HG02884 (cell line): ENCODE measurements around the gene GHSR.

Experiments used
- ATAC-seq: cut with Tn5 transposase; IDR thresholded peaks from one replicate; pipeline ENCODE4 v1.9.1; 2021; ENCODE audit warnings: mild to moderate bottlenecking, moderate library complexity; ENCODE audit not compliant: unreplicated experiment

The GHSR gene, protein sequence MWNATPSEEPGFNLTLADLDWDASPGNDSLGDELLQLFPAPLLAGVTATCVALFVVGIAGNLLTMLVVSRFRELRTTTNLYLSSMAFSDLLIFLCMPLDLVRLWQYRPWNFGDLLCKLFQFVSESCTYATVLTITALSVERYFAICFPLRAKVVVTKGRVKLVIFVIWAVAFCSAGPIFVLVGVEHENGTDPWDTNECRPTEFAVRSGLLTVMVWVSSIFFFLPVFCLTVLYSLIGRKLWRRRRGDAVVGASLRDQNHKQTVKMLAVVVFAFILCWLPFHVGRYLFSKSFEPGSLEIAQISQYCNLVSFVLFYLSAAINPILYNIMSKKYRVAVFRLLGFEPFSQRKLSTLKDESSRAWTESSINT

DNA sequence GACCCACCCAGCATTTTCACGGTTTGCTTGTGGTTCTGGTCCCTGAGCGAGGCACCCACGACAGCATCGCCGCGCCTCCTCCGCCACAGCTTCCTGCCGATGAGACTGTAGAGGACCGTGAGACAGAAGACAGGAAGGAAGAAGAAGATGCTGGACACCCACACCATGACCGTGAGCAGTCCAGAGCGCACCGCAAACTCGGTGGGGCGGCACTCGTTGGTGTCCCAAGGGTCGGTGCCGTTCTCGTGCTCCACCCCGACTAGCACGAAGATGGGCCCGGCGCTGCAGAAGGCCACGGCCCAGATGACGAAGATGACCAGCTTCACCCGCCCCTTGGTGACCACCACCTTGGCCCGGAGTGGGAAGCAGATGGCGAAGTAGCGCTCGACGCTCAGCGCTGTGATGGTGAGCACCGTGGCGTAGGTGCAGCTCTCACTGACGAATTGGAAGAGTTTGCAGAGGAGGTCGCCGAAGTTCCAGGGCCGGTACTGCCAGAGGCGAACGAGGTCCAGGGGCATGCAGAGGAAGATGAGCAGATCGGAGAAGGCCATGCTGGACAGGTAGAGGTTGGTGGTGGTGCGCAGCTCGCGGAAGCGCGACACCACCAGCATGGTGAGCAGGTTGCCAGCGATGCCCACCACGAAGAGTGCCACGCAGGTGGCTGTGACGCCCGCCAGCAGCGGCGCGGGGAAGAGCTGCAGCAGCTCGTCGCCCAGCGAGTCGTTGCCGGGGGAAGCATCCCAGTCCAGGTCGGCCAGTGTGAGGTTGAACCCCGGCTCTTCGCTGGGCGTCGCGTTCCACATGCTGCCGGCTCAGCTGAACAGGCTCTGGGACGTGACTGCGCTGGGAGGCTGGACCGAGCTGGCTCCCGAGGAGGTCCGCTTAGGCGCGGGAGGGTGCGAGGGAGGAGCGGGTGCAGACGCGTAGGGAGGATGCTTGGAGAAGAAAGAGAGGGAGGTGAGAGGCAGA is at the start of gene GHSR:
TSS of gene GHSR (minus strand) at position 846 of the 969 bp plus-strand sequence. CDS start at position 803, 43 bp downstream.
- no peak for ATAC-seq

DNA sequence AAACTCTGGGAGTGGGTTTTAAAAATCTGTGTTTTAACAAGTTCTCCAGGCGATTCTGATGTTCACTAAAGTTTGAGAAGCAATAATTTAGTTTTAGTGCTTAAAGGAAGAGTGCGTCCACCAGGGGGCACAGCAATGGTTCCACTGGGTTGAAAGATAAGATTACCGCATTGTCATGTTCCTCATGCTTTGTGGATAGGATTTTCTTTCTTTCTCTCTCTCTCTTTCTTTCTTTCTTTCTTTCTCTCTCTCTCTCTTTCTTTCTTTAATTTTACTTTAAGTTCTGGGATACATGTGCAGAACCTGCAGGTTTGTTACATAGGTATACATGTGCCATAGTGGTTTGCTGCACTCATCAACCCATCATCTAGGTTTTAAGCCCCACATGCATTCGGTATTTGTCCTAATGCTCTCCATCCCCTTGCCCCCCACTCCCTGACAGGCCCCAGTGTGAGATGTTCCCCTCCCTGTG is 42.0 kb upstream of the GHSR start:
- peak; percentile 65 for ATAC-seq

DNA sequence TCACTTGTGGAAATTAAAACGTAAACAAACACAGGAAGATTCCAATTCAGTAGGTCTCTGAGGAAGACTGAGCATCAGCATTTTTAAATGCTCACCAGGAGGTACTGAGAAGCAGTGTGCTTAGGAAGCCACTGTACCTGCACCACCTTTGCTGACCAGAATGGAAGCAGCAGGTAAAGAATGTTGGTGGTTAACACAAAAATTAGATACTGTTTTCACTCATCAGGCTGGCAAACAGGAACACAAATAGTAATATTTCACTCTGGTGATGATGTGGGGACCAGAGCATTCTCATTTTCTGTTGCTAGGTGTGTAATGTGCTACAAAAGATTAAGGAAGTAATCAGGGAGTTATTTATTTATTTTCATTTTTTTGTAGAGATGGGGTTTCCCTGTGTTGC is 29.9 kb upstream of the GHSR start:
- no peak for ATAC-seq

DNA sequence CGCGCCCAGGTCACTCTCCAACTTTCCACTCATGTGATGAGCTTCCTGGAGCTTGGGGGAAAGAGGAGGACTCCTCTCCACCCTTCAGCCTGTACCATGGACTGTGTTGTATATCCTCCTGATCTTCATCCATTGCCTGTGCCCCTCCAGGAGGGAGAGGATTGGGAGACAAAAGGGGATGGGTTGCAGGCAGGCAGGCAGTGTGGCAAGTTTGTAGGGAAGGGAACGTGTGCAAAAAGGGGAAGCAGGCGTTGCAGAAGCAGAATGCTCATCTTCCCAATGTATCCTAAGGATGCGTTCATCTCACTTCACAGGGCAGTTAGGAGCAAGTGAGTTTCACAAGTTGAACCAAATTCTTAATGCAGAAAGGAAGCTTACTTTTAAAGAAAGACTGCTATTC is 28.1 kb upstream of the GHSR start:
- no peak for ATAC-seq

DNA sequence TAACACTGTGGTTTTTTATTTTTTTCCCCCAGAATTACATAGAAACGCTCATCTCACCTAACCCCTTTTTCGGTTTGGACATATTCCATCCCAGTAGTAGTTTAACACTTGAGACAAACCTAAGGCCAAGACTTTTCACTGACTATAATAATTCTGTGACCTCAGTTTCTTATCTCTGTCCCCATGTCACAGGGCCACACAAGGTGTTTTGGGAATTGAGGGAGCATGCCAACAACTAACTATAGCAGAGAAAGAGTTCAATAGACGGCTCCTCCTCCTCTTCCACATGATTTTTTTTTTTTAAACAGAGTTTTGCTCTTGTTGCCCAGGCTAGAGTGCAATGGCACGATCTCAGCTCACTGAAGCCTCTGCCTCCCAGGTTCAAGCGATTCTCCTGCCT is 27.4 kb upstream of the GHSR start:
- no peak for ATAC-seq

DNA sequence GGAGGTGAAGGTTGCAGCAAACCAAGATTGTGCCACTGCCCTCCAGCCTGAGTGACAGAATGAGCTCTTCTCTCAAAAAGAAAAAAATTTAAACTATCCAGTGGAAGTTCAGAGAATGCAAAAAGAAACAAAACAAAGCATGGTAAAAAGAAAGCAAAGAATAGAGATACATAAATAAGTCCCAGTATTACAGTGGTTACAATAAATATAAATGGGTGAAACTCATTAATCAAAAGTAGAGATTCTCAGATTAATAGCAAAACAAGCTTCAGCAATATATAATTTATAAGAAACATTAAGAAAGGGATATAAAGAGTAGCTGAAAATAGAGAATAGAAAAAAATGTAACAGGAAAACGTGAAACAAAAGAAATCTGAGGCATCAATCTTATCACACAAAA is 23.6 kb upstream of the GHSR start:
- no peak for ATAC-seq

DNA sequence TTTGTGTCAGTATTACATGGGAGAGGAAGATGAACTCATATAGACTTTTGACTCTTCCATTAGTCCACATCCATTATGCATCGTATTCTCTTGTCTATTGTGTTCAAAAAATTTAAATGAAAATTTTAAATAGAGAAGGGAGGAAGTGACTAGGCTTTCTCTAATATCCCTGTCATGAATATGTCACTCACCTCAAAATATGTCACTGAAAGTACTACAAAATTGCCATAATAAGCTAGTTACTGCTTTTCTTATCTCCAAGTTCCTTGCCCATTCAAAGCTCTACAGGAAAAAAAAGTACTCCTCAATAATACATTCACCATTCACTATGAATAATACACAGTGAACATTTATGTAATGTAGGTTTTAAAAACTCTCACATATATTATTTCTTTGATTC is 22.3 kb upstream of the GHSR start:
- no peak for ATAC-seq

DNA sequence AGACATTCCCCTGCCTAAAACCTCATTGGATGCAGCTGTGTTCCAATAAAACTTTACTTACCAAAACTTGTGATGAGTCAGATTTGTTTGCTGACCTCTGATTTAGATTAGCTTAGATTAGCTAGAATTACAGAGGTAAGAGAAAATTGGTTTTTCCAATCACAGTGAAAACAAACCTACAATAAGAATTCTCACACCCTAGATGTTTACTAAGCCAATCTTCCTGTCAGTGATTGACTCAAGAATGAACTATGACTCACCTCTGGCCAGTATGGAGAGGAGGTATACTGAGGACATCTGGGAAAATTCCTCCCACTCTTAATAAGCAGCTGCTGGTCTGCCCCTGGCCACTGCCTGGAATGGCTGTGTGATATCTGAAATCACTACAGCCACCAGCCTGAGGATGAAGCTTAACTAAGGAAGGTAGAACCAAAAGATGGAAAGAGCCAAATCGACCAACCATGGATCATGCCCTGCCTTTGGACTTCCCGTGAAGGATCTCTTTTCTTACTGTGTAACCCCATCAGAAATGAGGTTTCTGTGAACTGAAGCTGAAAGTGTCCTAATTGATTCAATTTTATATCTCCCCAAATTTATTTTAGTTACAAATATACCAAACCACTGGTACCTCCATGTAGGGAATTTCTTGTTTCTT is 19.0 kb upstream of the GHSR start:
- ATAC-seq = no peak

DNA sequence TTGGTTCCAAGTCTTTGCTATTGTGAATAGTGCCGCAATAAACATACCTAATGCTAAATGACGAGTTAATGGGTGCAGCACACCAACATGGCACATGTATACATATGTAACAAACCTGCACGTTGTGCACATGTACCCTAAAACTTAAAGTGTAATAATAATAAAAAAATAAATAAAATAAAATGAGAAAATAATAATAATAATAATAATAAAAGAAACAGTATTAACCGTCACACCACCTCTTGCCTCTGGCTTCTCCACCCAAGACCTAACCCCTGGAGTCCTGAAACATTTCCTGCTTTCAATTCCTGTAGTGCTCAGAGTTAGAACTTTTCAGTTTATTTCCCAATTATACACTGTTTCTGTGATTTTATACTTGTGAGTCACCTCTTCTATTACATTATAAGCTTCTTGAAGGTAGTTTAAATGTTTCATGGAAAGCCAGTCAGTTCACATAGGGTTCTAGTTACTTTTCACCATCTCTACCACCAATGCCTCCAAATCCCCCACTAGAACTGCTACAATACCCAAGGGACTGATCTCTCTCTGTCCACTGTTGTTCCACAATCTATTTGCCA is 18.4 kb upstream of the GHSR start:
- no peak for ATAC-seq

DNA sequence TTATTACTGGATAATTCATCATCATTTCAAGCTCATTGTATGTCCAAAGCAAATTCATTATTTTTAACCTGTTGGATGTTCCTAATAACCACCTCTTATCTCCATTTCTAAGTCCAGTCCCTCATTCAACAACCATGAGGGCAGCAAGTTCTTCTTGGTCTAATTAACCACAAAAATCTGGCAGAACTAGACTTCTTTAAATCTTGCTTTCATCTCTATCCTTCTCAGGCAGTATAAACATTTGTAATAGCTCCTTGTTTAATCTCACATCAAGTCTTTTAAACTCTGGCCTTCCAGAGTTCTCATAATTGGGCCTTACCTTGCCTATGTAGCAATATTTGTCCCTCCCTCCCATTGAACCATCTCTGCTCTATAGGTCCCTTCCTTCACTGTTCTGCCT is 17.0 kb upstream of the GHSR start:
- ATAC-seq = no peak

DNA sequence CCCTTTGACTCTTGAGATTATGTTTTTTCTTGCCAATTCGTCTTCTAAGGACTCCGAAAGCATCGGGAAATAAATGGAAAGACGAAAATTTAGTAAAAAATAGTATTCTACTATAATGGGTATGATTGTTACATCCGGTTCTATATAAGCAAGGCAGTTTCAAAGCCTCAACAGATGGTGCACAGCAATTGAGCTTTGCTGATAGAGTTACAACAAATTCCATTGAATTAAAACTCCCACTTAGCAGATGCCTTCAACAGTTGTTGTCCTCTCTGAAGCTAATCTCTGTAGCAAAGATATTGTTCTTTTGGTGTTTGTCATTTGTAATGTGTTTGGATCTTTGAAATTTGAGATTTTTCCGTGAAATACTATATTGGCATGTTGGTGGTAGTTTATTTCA is 16.1 kb upstream of the GHSR start:
- ATAC-seq = no peak

DNA sequence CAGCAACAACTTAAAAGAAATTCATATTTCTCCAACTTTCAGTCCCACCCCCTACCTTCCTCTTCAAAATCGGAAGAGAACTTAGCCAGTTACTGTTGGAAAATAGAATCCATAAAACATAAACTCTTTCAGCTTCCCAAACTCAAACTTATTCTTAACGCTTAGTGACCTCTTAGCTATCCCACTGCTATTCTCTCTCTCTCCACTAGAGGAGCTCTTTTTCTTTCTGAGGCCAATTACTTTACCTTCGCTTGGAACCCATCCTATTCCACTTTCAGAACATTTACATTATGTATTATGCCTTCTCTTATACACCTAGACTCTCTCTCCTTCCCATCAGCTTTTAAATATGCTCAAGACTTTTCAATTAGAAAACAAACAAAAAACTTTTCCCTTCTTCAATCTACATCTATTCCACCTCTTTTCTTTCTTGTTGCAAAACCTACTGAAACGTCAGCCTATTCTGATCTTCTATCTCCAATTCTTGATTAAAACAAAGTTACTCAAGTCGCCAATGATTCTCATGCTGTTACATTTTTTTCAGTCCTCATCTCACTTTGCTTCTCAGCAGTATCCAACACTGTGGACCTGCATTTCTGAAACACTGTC is 13.4 kb upstream of the GHSR start:
- no peak for ATAC-seq

DNA sequence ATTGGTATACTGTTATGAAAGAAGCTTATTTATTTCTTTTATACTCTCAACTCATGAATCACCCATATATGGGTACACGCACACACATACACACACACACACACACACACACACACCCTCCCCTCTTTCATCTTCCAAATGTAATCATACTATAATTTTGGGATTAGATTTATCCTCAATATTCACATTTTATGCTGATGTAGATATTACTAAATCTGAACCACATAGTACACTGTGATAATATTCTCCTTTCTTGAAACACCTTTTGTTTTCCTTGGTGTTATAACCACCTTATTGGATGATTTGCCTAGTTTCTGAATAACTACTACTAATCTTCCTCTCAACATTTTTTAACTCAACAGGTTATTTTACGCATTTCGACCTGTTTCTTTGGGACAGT is 8.1 kb upstream of the GHSR start:
- no peak for ATAC-seq

DNA sequence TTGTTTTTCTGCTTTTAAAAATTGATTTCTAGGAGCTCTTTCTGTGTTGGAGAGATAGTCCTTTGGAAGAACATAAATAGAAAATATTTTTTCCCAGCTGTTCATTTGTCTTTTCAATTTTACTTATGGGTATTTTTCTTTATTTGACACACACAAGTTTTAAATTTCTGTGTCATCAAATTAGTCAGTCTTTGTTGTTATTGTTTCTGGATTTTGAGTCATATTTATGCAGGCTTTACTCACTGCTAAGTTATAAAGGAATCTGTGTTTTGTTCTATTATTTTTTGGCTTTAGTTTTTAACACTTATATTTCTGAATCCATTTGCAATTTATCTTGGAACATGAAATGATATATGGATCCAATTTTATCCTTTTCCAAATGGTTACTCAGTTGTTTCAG is 5.9 kb upstream of the GHSR start:
- ATAC-seq = no peak

DNA sequence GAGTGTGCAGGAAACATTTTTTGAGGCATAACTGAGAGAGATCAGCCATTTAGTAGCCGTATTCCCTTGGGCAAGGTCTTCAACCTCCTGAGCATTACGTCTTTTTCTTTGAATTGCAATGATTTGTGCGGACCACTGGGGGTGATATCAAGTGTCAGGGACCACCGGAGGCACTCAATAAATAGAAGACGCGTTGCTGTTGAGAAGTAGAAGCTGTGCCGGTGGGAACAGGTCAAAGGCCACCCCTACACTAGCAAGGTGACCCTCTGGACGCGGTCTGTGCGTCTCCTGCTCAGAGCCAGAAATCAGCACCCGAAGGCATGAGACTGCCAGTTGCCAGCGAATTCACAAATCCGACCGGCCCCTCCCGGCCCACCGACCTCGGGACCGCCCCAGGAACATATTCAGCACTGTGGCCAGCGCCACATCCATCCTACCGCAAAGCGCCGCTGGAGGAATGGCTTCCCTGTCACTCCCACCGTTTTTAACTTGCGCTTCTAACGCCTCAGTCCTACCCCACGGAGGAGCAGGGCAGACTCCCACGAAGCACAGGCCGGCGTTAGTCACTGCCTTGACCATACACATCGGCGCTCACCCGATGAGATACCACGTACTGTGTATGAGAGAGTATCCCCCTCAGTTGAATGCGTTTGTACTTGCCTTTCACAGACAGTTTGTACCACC is 1.4 kb upstream of the GHSR start:
- ATAC-seq = no peak

DNA sequence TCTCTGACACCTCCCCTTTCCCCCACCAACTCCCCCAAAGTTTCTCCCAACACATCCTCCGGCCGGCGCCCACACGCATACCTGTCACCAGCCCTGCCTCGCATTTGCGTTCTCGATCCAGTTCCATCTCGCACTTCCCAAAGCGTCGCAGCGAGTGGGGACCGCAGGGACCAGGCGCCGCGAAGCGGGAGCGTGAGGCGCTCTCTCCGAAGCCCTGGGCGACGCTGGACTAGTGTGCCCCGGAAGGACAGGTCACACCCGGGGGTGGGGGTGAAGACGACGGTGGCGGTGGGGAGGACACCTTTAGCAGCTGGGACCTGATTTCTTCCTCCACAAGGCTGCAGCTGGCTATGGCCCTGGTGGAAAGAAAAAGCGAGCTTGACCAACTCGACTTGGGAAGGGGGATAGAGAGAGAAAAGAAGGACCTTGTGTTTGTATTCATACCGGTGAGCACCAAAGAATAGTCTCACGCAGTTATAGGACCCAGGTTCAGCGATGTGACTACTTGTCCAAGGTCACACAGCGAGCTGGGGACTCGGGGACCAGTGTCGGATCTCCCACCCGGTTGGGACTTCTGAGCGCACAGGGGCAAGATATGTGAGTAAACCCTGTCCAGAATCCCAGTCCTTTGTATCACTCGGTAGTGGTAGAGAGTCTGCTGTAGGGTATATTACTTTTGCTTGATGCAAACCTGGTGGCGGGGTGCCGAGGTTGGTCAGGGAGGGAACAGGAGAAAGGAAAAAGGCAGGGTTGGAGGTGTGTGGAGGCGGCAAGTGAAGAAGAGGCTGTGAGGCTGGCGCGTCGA is 607 bp upstream of the GHSR start:
- ATAC-seq = no peak

DNA sequence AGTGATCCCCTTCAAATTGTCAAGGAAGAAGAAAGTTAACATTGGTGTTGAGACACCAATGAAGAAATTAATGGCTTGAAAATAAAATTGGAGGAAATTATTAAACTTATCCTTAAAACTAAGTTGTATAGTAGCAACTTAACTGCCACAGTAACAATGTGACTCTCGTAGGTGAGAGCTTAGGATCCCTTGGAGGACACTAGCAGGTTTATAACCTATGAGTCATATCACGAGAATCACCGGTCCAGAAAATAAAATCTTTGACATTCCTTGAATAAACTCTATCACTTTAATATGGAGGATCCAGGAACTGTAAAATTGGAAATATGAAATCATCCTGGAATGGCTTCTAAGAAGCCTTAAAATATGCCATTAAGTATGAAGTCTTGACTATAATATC is 2.1 kb downstream of the GHSR start:
- ATAC-seq = no peak

DNA sequence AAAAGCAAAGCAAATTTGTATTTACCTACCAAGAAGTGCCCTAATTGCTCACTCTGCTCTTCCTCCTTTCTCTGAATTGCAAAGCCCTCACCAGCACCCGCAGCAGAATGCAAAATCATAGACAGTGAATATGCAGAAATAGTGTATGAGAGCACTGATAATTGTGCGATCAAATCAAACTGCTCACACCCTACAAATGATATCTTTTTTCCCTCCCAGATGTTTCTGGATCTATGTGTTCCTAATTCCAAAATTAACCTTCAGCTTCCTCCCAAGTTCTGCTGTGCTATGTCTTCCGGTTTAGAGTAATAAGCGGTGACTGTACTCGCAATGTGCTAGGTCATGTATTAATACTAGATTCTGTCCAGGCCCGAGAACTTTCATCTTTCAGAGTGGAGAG is 3.4 kb downstream of the GHSR start:
- ATAC-seq = no peak

DNA sequence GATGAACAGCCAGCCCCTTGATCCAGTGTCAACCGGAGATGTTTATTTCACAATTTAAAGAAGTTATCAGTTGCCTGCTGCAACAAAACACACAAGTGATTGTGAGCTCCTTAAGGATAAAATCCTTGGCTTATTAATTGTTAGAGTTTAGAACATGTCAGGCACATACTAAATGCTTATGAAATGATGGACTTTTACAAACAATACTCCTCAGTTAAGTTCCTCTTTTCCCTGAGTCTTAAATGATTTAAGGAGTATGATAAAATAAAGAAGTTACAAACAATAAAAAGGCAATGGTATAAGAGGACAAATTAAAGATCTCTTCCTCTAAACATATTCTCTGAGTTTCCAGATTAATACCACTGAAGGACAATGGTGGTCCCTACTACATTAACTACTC is 5.7 kb downstream of the GHSR start:
- ATAC-seq = no peak
